ENCODE measurements around the gene OR2V2.

The OR2V2 gene

GRCh38 chr5:181184845-181185216, 37.4 kb downstream of the OR2V2 start:
- DNase-seq (ENCODE audit: low spot score): no peak
- in situ Hi-C loops (cut with MboI; ENCODE audit: low sequenced_read_pairs, unreplicated experiment): no loop called here
- no peak for TF ChIP-seq CTCF (IDR thresholded peaks at IDR 0.05; ENCODE audit: borderline replicate concordance, control extremely low read depth, extremely low read depth, insufficient read depth, missing control alignments)

- no peak for DNase-seq (ENCODE audit: low spot score)
- in situ Hi-C loops (cut with MboI; ENCODE audit: low sequenced_read_pairs, unreplicated experiment): no loop called here
- no peak for TF ChIP-seq CTCF (IDR thresholded peaks at IDR 0.05; ENCODE audit: borderline replicate concordance, control extremely low read depth, extremely low read depth, insufficient read depth, missing control alignments)
Observed at GRCh38 chr5:181185560-181185959, 38.2 kb downstream of the OR2V2 start.

- no peak for DNase-seq (ENCODE audit: low spot score)
- TF ChIP-seq CTCF (IDR thresholded peaks at IDR 0.05; ENCODE audit: borderline replicate concordance, control extremely low read depth, extremely low read depth, insufficient read depth, missing control alignments): no peak
- in situ Hi-C loops (cut with MboI; ENCODE audit: low sequenced_read_pairs, unreplicated experiment): no loop called here
Observed at GRCh38 chr5:181186022-181186421, 38.6 kb downstream of the OR2V2 start.

GRCh38 chr5:181186986-181187499, 39.7 kb downstream of the OR2V2 start:
- TF ChIP-seq CTCF (IDR thresholded peaks at IDR 0.05; ENCODE audit: borderline replicate concordance, control extremely low read depth, extremely low read depth, insufficient read depth, missing control alignments): no peak
- no peak for DNase-seq (ENCODE audit: low spot score)
- in situ Hi-C loops (cut with MboI; ENCODE audit: low sequenced_read_pairs, unreplicated experiment): no loop called here

GRCh38 chr5:181187500-181188213, 40.3 kb downstream of the OR2V2 start:
- TF ChIP-seq CTCF (IDR thresholded peaks at IDR 0.05; ENCODE audit: borderline replicate concordance, control extremely low read depth, extremely low read depth, insufficient read depth, missing control alignments): no peak
- in situ Hi-C loops (cut with MboI; ENCODE audit: low sequenced_read_pairs, unreplicated experiment): no loop called here
- DNase-seq (ENCODE audit: low spot score): no peak

- no peak for TF ChIP-seq CTCF (IDR thresholded peaks at IDR 0.05; ENCODE audit: borderline replicate concordance, control extremely low read depth, extremely low read depth, insufficient read depth, missing control alignments)
- in situ Hi-C loops (cut with MboI; ENCODE audit: low sequenced_read_pairs, unreplicated experiment): no loop called here
- peak; percentile 58 for DNase-seq (ENCODE audit: low spot score)
Observed at GRCh38 chr5:181188700-181189362, 41.4 kb downstream of the OR2V2 start.
